Bronchial epithelial cell (primary cell): ENCODE measurements around the gene LAMB4. TPM values are rescaled to one million over a fixed set of nuclear protein-coding genes. Genes with fewer than 3 reads are reported as not detected.
A peak's percentile ranks its signal among the peaks of the same experiment; 100 is the strongest.

ENCODE experiments used
- DNase-seq: peaks from one replicate; pipeline ENCODE4 v3.0.0-alpha.2; 2010; ENCODE audit warnings: low read depth
- FAIRE-seq: peaks from 2 replicates; lab custom pipeline; 2011; peaks lifted over from hg19 to GRCh38; lab: Jason Lieb, UNC
- H3K27me3 ChIP-seq: 2 replicates; pipeline ENCODE4 v1.5.1; 2011; ENCODE audit warnings: low read length; ENCODE audit not compliant: control insufficient read depth, insufficient read depth
- H3K36me3 ChIP-seq: 2 replicates; pipeline ENCODE4 v1.5.1; 2011; ENCODE audit warnings: low read length; ENCODE audit not compliant: control insufficient read depth, insufficient read depth
- H3K4me3 ChIP-seq: 2 replicates; pipeline ENCODE4 v1.5.1; 2011; ENCODE audit warnings: mild to moderate bottlenecking, low read depth, low read length, control low read depth
- CTCF ChIP-seq: IDR thresholded peaks from 2 replicates; pipeline ENCODE4 v1.5.1; 2011; ENCODE audit warnings: mild to moderate bottlenecking, moderate library complexity, low read length, control low read depth, inconsistent platforms; ENCODE audit not compliant: insufficient read depth, severe bottlenecking
- total RNA-seq: library from RNA; depleted of rRNA; stranded (reverse); fragments of >200 nt; gene quantifications from 2 replicates; pipeline ENCODE4 v1.2.1, GENCODE V29; 2014

The LAMB4 gene
- total RNA-seq, 1 donor from 2014 or later = under 0.01 TPM

- TF ChIP-seq CTCF = no peak
- Histone ChIP-seq H3K4me3 (no peak overlapping the region), H3K27me3 (no peaks in the 10 kb centered on the region), H3K36me3 (peaks cover 13% of the 10 kb centered on the region)
- no peak for FAIRE-seq
- DNase-seq = no peak
Measured at GRCh38 chr7:107975394-107976013, 154.7 kb downstream of the LAMB4 start.

- H3K27me3 ChIP-seq = no peaks in the 10 kb centered on the region
- H3K36me3 ChIP-seq = peaks cover 11% of the 10 kb centered on the region
- FAIRE-seq (no peak), DNase-seq (peak; percentile 15)
- no peak overlapping the region for H3K4me3 ChIP-seq
- no peak for TF ChIP-seq CTCF
Measured at GRCh38 chr7:107973861-107974260, 156.3 kb downstream of the LAMB4 start.

Other genes starting within 250 kb of the LAMB4 start
- gene DLD, start 239.2 kb downstream of the LAMB4 start, total RNA-seq = 43.7 and 52.6 TPM in 2 replicates
- 70.0 and 75.8 TPM in 2 replicates for gene LAMB1, start 127.2 kb downstream of the LAMB4 start, total RNA-seq